GM23338 (cell line): ENCODE data around the gene DENND1B. TPM values are rescaled to one million over a fixed set of nuclear protein-coding genes. Genes with fewer than 3 reads are reported as not detected.

ENCODE experiments used
- ATAC-seq: fragments of 200-7000 bp; cut with Tn5 transposase; 3 replicates; pipeline ENCODE4 v1.9.1; 2020
- DNase-seq: peaks from one replicate; pipeline ENCODE4 v3.0.0-alpha.2; 2015; ENCODE audit warnings: low spot score
- H2AFZ ChIP-seq: fragments of 200-600 bp; sonication (generic); 2 replicates; pipeline ENCODE4 v1.8.0; 2016; ENCODE audit warnings: antibody characterized with exemption, mild to moderate bottlenecking, moderate library complexity
- H3F3A ChIP-seq: fragments of 200-600 bp; sonication (generic); replicated peaks from 2 replicates; pipeline ENCODE4 v1.8.0; 2017; ENCODE audit warnings: antibody characterized with exemption, mixed run types, low read depth
- H3K27ac ChIP-seq: fragments of 200-600 bp; sonication (generic); 2 replicates; pipeline ENCODE4 v1.6.1; 2016; ENCODE audit warnings: low read depth
- H3K27me3 ChIP-seq: fragments of 200-600 bp; sonication (generic); 2 replicates; pipeline ENCODE4 v1.8.0; 2016; ENCODE audit warnings: mild to moderate bottlenecking, mixed run types, moderate library complexity; ENCODE audit not compliant: insufficient read depth
- H3K36me3 ChIP-seq: fragments of 200-600 bp; sonication (generic); 2 replicates; pipeline ENCODE4 v1.8.0; 2016; ENCODE audit warnings: mild to moderate bottlenecking; ENCODE audit not compliant: insufficient read depth
- H3K4me1 ChIP-seq: fragments of 200-600 bp; sonication (generic); 2 replicates; pipeline ENCODE4 v1.8.0; 2016; ENCODE audit warnings: mild to moderate bottlenecking, moderate library complexity; ENCODE audit not compliant: insufficient read depth
- H3K4me2 ChIP-seq: fragments of 200-600 bp; sonication (generic); 2 replicates; pipeline ENCODE4 v1.7.1; 2017; ENCODE audit warnings: mixed run types
- H3K4me3 ChIP-seq: fragments of 200-600 bp; sonication (generic); 2 replicates; pipeline ENCODE4 v1.6.1; 2016; ENCODE audit warnings: mixed run types
- H3K79me2 ChIP-seq: fragments of 200-600 bp; sonication (generic); replicated peaks from 2 replicates; pipeline ENCODE4 v1.8.0; 2017; ENCODE audit warnings: mild to moderate bottlenecking; ENCODE audit not compliant: insufficient read depth
- H3K9me2 ChIP-seq: fragments of 200-600 bp; sonication (generic); 2 replicates; pipeline ENCODE4 v1.8.0; 2017; ENCODE audit not compliant: insufficient read depth
- H4K20me1 ChIP-seq: fragments of 200-600 bp; sonication (generic); replicated peaks from 2 replicates; pipeline ENCODE4 v1.8.0; 2017; ENCODE audit warnings: mild to moderate bottlenecking; ENCODE audit not compliant: insufficient read depth
- H3K27ac Mint-ChIP-seq: 2 replicates; pipeline ENCODE4 v1.8.0; 2020; ENCODE audit warnings: inconsistent platforms, mild to moderate bottlenecking, moderate library complexity, mixed read lengths
- H3K27me3 Mint-ChIP-seq: 3 replicates; pipeline ENCODE4 v1.8.0; 2022; ENCODE audit warnings: low read depth, mild to moderate bottlenecking, moderate library complexity, mixed read lengths, inconsistent platforms; ENCODE audit not compliant: insufficient read depth, poor library complexity
- H3K36me3 Mint-ChIP-seq: 3 replicates; pipeline ENCODE4 v1.8.0; 2021; ENCODE audit warnings: low read depth, mild to moderate bottlenecking, inconsistent platforms, moderate library complexity, mixed read lengths
- H3K4me1 Mint-ChIP-seq: 3 replicates; pipeline ENCODE4 v1.8.0; 2020; ENCODE audit warnings: mild to moderate bottlenecking, inconsistent platforms, mixed read lengths
- H3K4me3 Mint-ChIP-seq: 3 replicates; pipeline ENCODE4 v1.8.0; 2021; ENCODE audit warnings: moderate library complexity, mild to moderate bottlenecking, inconsistent platforms, mixed read lengths
- H3K9me3 Mint-ChIP-seq: 3 replicates; pipeline ENCODE4 v1.8.0; 2020; ENCODE audit warnings: moderate library complexity, mild to moderate bottlenecking, inconsistent platforms, mixed read lengths
- CREB1 ChIP-seq: fragments of 250-450 bp; sonication (Bioruptor Pico); IDR thresholded peaks from 2 replicates; pipeline ENCODE4 v1.5.0; 2020; ENCODE audit warnings: low read depth, mild to moderate bottlenecking, moderate library complexity
- CTCF ChIP-seq, 2 experiments: fragments of 200-600 bp in 1 of 2; sonication (generic) in 1 of 2; conservative IDR thresholded peaks; 2 replicates each; pipeline versions ENCODE4 v1.5.1 to v1.6.1; 2016 to 2017; ENCODE audit warnings: antibody characterized with exemption in 2 of 2, low read depth in 2 of 2, mild to moderate bottlenecking in 2 of 2, moderate library complexity in 1 of 2
- ETS1 ChIP-seq: IDR thresholded peaks from 2 replicates; pipeline ENCODE4 v1.6.1; 2016; ENCODE audit warnings: antibody characterized with exemption
- EZH2 ChIP-seq: fragments of 200-600 bp; sonication (generic); IDR thresholded peaks from one replicate; pipeline ENCODE4 v1.8.0; 2017; ENCODE audit warnings: antibody characterized with exemption, mild to moderate bottlenecking, low read depth; ENCODE audit not compliant: unreplicated experiment
- EZH2phosphoT487 ChIP-seq: fragments of 200-600 bp; sonication (generic); IDR thresholded peaks from one replicate; pipeline ENCODE4 v1.8.1; 2018; ENCODE audit warnings: antibody characterized with exemption; ENCODE audit not compliant: unreplicated experiment
- JUNB ChIP-seq: IDR thresholded peaks from one replicate; pipeline ENCODE4 v1.6.1; 2016; ENCODE audit warnings: antibody characterized with exemption; ENCODE audit not compliant: unreplicated experiment
- NANOG ChIP-seq: IDR thresholded peaks from 2 replicates; pipeline ENCODE4 v1.6.1; 2016; ENCODE audit warnings: antibody characterized with exemption, borderline replicate concordance
- POLR2AphosphoS5 ChIP-seq: IDR thresholded peaks from 2 replicates; pipeline ENCODE4 v1.6.1; 2016; ENCODE audit warnings: antibody characterized with exemption, low read depth
- REST ChIP-seq: IDR thresholded peaks from one replicate; pipeline ENCODE4 v1.6.1; 2018; ENCODE audit warnings: antibody characterized with exemption; ENCODE audit not compliant: unreplicated experiment
- STAT1 ChIP-seq: IDR thresholded peaks from one replicate; pipeline ENCODE4 v1.6.1; 2016; ENCODE audit warnings: antibody characterized with exemption; ENCODE audit not compliant: unreplicated experiment
- ZNF114 ChIP-seq: fragments of 250-450 bp; sonication (Bioruptor Pico); IDR thresholded peaks from 2 replicates; pipeline ENCODE4 v1.5.0; 2020; ENCODE audit warnings: mild to moderate bottlenecking, moderate library complexity
- ZNF331 ChIP-seq: fragments of 250-450 bp; sonication (Bioruptor Pico); IDR thresholded peaks from 2 replicates; pipeline ENCODE4 v1.5.0; 2020; ENCODE audit warnings: low read depth, mild to moderate bottlenecking, moderate library complexity
- ZNF462 ChIP-seq: fragments of 250-450 bp; sonication (Bioruptor Pico); IDR thresholded peaks from 2 replicates; pipeline ENCODE4 v1.5.0; 2020; ENCODE audit warnings: mild to moderate bottlenecking, moderate library complexity
- polyA plus RNA-seq: library from polyadenylated mRNA; unstranded; fragments of >200 nt; fragmentation: Nextera tagmentation; extraction: Ambion mirVana; gene quantifications from 2 replicates; pipeline ENCODE4 v1.2.1, GENCODE V29; 2016
- total RNA-seq: library from RNA; depleted of rRNA; stranded (reverse); fragments of >200 nt; shearing (Covaris generic); gene quantifications from 2 replicates; pipeline ENCODE4 v1.2.3, GENCODE V29; 2014

Gene DENND1B
- total and polyA plus RNA-seq, 2 experiments from 2014 or later: 4.3 to 5.2 TPM

- no peaks in the 10 kb centered on the region for H3K27me3 ChIP-seq
- peaks cover 6% of the 10 kb centered on the region; the same call in 2 of the 3 replicates for H3K9me3 Mint-ChIP-seq
- no peak overlapping the region for H3K27ac ChIP-seq
- H3K4me2 ChIP-seq: no peak overlapping the region
- no peak for ATAC-seq
- no peaks in the 10 kb centered on the region for H3K4me1 Mint-ChIP-seq
- no peaks in the 10 kb centered on the region for H3K4me1 ChIP-seq
- no peak overlapping the region for H3K4me3 Mint-ChIP-seq
- peaks cover 2% of the 10 kb centered on the region for H3K27me3 Mint-ChIP-seq
- no peaks in the 10 kb centered on the region for H3K36me3 ChIP-seq
- no peaks in the 10 kb centered on the region for H3K9me2 ChIP-seq
- H3K36me3 Mint-ChIP-seq: no peaks in the 10 kb centered on the region; the same call in 1 of the 3 replicates
- no peaks in the 10 kb centered on the region for H3K79me2 ChIP-seq
- no peak overlapping the region for H3K4me3 ChIP-seq
- H2AFZ ChIP-seq: no peak overlapping the region
- DNase-seq: no peak
- no peaks in the 10 kb centered on the region for H4K20me1 ChIP-seq
- TF ChIP-seq NANOG (no peak), ZNF462 (CRISPR knock-in tag) (no peak), ZNF114 (CRISPR knock-in tag) (no peak), JUNB (no peak), EZH2 (no peak), POLR2AphosphoS5 (no peak), CTCF (conservative IDR thresholded peaks at IDR 0.05; ENCODE audit: low read depth in 2 of 2) (no peak), STAT1 (no peak), ZNF331 (no peak), EZH2phosphoT487 (no peak), REST (no peak), ETS1 (no peak), CREB1 (no peak)
- no peaks in the 10 kb centered on the region for H3F3A ChIP-seq
- no peak overlapping the region for H3K27ac Mint-ChIP-seq
These were observed 197.7 kb downstream of the DENND1B start for GRCh38 chr1:197577580-197577979.
